Lung (tissue), 12 donors: ENCODE data around the gene DUSP28. TPM values are rescaled to one million over a fixed set of nuclear protein-coding genes. Genes with fewer than 3 reads are reported as not detected.

Source experiments
- ATAC-seq: fragments of 200-7000 bp; cut with Tn5 transposase; one replicate; pipeline ENCODE4 v1.9.1; 2020; ENCODE audit warnings: moderate number of reproducible peaks; ENCODE audit not compliant: insufficient read depth, low FRiP score
- DNase-seq, 3 donors: peaks; one replicate each; pipeline ENCODE4 v3.0.0-alpha.2; 2013 to 2017
- H3K27ac ChIP-seq, 2 donors: one replicate each; pipeline ENCODE4 v1.5.1; 2013; ENCODE audit warnings: mild to moderate bottlenecking in 2 of 2, moderate library complexity in 2 of 2, control low read depth in 1 of 2, inconsistent platforms in 1 of 2, low read depth in 1 of 2, low read length in 1 of 2
- H3K27me3 ChIP-seq, 3 donors: one replicate each; pipeline ENCODE4 v1.5.1; 2013; ENCODE audit warnings: low read length in 2 of 3; ENCODE audit not compliant: control insufficient read depth in 3 of 3, insufficient read depth in 3 of 3
- H3K36me3 ChIP-seq, 4 donors: one replicate each; pipeline ENCODE4 v1.5.1; 2013; ENCODE audit warnings: low read length in 4 of 4, mild to moderate bottlenecking in 1 of 4, moderate library complexity in 1 of 4; ENCODE audit not compliant: control insufficient read depth in 4 of 4, insufficient read depth in 4 of 4
- H3K4me1 ChIP-seq, 5 donors: one replicate each; pipeline ENCODE4 v1.5.1; 2013; ENCODE audit warnings: low read length in 5 of 5, mild to moderate bottlenecking in 2 of 5, moderate library complexity in 1 of 5; ENCODE audit not compliant: control insufficient read depth in 5 of 5, insufficient read depth in 5 of 5
- H3K4me3 ChIP-seq: one replicate; pipeline ENCODE4 v1.5.1; 2013; ENCODE audit warnings: mild to moderate bottlenecking, control low read depth, moderate library complexity
- H3K9ac ChIP-seq, 2 donors: one replicate each; pipeline ENCODE4 v1.5.1; 2013; ENCODE audit warnings: low read length in 2 of 2, control low read depth in 1 of 2; ENCODE audit not compliant: insufficient read depth in 1 of 2
- H3K9me3 ChIP-seq, 4 donors: one replicate each; pipeline ENCODE4 v1.5.1; 2013; ENCODE audit warnings: low read length in 3 of 4, mild to moderate bottlenecking in 1 of 4, moderate library complexity in 1 of 4; ENCODE audit not compliant: control insufficient read depth in 4 of 4, insufficient read depth in 3 of 4
- CTCF ChIP-seq: IDR thresholded peaks from 2 replicates; pipeline ENCODE4 v1.5.1; 2012; ENCODE audit warnings: mild to moderate bottlenecking; ENCODE audit errors: control extremely low read depth, extremely low read depth
- WGBS, 2 donors: extraction: QIAGEN DNeasy Blood & Tissue Kit; methylation state at CpG; one replicate each; pipeline ENCODE4 v1.1.7; 2013; 5-methylcytosine and 5-hydroxymethylcytosine counted together
- polyA plus RNA-seq, 2 donors: library from polyadenylated mRNA; stranded (reverse); fragments of 200-250 nt; gene quantifications; one replicate each; pipeline ENCODE4 v1.2.1, GENCODE V29; 2013
- total RNA-seq, 2 donors: library from RNA; depleted of rRNA in 1 of 2; stranded (reverse); fragments of >200 nt in 1 of 2; gene quantifications; one replicate each; pipeline ENCODE4 v1.2.1, GENCODE V29; 2014 to 2021
- donor health status: control.
- donor health status: control.
- donor health status: Bipolar disorder and iron deficiency.
- donor health status: healthy.
- donor health status: DM: yes; HTN: yes; CAD: no.

Gene DUSP28
- total and polyA plus RNA-seq, 4 donors, result 2.8 to 7.7 (median 5.2) TPM

- H3K36me3 ChIP-seq, result peaks cover 0 to 75% (median 4%) of the 10 kb centered on the region in 4 donors
Observed at GRCh38 chr2:240594511-240595380, 34.6 kb downstream of the DUSP28 start.

DNA sequence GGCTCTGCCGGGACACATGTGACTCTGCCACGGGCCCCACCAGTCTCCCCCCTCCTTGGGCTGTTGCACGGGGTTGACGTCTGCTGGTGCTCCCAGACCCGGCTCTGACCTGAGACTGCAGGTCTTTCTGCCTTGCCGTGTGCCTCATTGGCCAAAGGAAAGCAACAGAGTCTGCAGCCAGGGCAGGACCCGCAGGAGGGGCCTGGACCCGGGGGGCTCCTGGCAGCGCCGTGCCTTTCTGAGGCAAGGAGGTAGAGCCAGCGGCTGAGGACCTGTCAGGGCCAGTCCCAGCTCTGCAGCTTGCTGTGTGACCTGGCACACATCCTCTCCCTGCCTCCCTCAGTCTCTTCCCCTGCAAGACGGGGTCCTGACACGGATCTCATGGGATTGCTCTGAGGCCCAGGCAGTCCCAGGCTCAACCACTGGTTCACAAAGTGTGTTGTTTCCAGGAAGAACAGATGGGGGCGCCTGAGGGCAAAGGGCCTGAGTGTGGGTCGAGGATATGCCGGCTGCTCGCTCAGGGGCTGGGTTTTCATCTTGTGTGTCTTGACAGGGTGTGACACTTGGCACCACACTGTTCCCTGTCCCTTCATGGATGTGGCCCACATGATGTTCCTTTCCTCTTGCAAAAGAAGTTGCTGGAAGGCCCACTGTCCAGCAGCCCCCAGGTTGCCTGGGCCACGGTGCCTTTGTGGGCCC is 35.4 kb downstream of the DUSP28 start:
- DNase-seq (peak in 1 of 3 donors; percentile 22), ATAC-seq (no peak)
- Histone ChIP-seq H3K36me3 (peaks cover 0 to 69% (median 4%) of the 10 kb centered on the region in 4 donors), H3K9ac (no peak overlapping the region), H3K27ac (no peak overlapping the region), H3K27me3 (no peaks in the 10 kb centered on the region), H3K4me3 (no peak overlapping the region), H3K9me3 (no peaks in the 10 kb centered on the region), H3K4me1 (peaks cover 0 to 16% (median 0%) of the 10 kb centered on the region in 5 donors)
- no peak for TF ChIP-seq CTCF
- WGBS, 2 donors, result 76 to 81% methylated on average over 18 of the region's 18 CpGs

More at GRCh38 chr2:240594511-240595380, 34.6 kb downstream of the DUSP28 start:
- H3K27ac ChIP-seq, result no peak overlapping the region
- peaks cover 0 to 16% (median 0%) of the 10 kb centered on the region in 5 donors for H3K4me1 ChIP-seq
- H3K9me3 ChIP-seq, result no peaks in the 10 kb centered on the region
- peak in 1 of 3 donors; percentile 54 for DNase-seq
- ATAC-seq, result no peak
- H3K27me3 ChIP-seq, result no peaks in the 10 kb centered on the region
- no peak for TF ChIP-seq CTCF
- H3K9ac ChIP-seq, result no peak overlapping the region
- H3K4me3 ChIP-seq, result no peak overlapping the region
- WGBS, 2 donors, result 90 to 93% methylated on average over 34 of the region's 34 CpGs

DNA sequence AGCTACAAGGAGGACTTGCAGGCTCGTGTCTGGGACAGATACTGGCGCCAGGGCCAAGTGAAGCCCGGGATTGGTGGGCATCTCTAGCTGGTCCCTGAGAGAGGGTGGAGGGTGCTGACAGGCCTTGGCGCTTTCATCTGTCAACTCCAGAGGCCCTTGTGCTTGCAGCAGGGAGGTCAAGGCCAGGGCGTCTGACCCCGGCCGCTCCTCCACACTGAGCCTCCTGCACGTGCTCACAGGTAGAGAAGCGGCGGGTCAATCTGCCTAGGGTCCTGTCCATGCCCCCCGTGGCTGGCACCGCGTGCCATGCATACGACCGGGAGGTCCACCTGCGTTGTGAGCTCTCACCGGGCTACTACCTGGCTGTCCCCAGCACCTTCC is 35.9 kb downstream of the DUSP28 start:
- DNase-seq (no peak), ATAC-seq (no peak)
- no peaks in the 10 kb centered on the region for H3K27me3 ChIP-seq
- peaks cover 0 to 16% (median 0%) of the 10 kb centered on the region in 5 donors for H3K4me1 ChIP-seq
- WGBS, 2 donors, result 95 to 96% methylated on average over 17 of the region's 17 CpGs
- no peaks in the 10 kb centered on the region for H3K9me3 ChIP-seq
- H3K9ac ChIP-seq, result no peak overlapping the region
- no peak overlapping the region for H3K27ac ChIP-seq
- peaks cover 0 to 63% (median 1%) of the 10 kb centered on the region in 4 donors for H3K36me3 ChIP-seq
- H3K4me3 ChIP-seq, result no peak overlapping the region
- no peak for TF ChIP-seq CTCF
